BLaER1 (cell line): ENCODE data around the gene AAR2.

Source experiments
- H3K27ac ChIP-seq: shearing (Covaris generic); formaldehyde crosslinking; 2 replicates; pipeline ENCODE4 v1.8.1; 2022
- H3K27me3 ChIP-seq: shearing (Covaris generic); formaldehyde crosslinking; 2 replicates; pipeline ENCODE4 v1.8.1; 2022
- H3K36me3 ChIP-seq: shearing (Covaris generic); formaldehyde crosslinking; 2 replicates; pipeline ENCODE4 v1.8.1; 2022
- H3K4me1 ChIP-seq: shearing (Covaris generic); formaldehyde crosslinking; 2 replicates; pipeline ENCODE4 v1.8.1; 2022
- H3K4me2 ChIP-seq: shearing (Covaris generic); formaldehyde crosslinking; 2 replicates; pipeline ENCODE4 v1.8.1; 2022
- H3K4me3 ChIP-seq: shearing (Covaris generic); formaldehyde crosslinking; 2 replicates; pipeline ENCODE4 v1.8.1; 2022
- H3K9ac ChIP-seq: shearing (Covaris generic); formaldehyde crosslinking; 2 replicates; pipeline ENCODE4 v1.8.1; 2022
- H3K9me3 ChIP-seq: shearing (Covaris generic); formaldehyde crosslinking; 2 replicates; pipeline ENCODE4 v1.8.1; 2022
- H4K20me1 ChIP-seq: shearing (Covaris generic); formaldehyde crosslinking; 2 replicates; pipeline ENCODE4 v1.8.1; 2022
- Cebpa-rat ChIP-seq: shearing (Covaris generic); IDR thresholded peaks from 2 replicates; pipeline ENCODE4 v1.8.1; 2022

AAR2 gene

GRCh38 chr20:36297656-36298055 lies 61.4 kb downstream of the AAR2 start:
- H3K9me3 ChIP-seq: no peaks in the 10 kb centered on the region

GRCh38 chr20:36298061-36298460 lies 61.8 kb downstream of the AAR2 start:
- no peak for TF ChIP-seq Cebpa-rat
- no peak overlapping the region for H3K9ac ChIP-seq
- H4K20me1 ChIP-seq: no peaks in the 10 kb centered on the region
- H3K36me3 ChIP-seq: no peaks in the 10 kb centered on the region
- H3K4me2 ChIP-seq: no peak overlapping the region
- H3K4me1 ChIP-seq: no peaks in the 10 kb centered on the region
- no peak overlapping the region for H3K4me3 ChIP-seq
- H3K27ac ChIP-seq: no peak overlapping the region
- peaks cover 5% of the 10 kb centered on the region; the same call in 1 of the 2 replicates for H3K27me3 ChIP-seq
- H3K9me3 ChIP-seq: no peaks in the 10 kb centered on the region

More at GRCh38 chr20:36297656-36298055, 61.4 kb downstream of the AAR2 start:
- Histone ChIP-seq H3K4me3 (no peak overlapping the region), H3K4me1 (no peaks in the 10 kb centered on the region), H3K9ac (no peak overlapping the region), H3K36me3 (no peaks in the 10 kb centered on the region), H3K27ac (no peak overlapping the region), H3K27me3 (peaks cover under 1% of the 10 kb centered on the region; the same call in 1 of the 2 replicates), H4K20me1 (no peaks in the 10 kb centered on the region), H3K4me2 (no peak overlapping the region)
- TF ChIP-seq Cebpa-rat: no peak

DNA sequence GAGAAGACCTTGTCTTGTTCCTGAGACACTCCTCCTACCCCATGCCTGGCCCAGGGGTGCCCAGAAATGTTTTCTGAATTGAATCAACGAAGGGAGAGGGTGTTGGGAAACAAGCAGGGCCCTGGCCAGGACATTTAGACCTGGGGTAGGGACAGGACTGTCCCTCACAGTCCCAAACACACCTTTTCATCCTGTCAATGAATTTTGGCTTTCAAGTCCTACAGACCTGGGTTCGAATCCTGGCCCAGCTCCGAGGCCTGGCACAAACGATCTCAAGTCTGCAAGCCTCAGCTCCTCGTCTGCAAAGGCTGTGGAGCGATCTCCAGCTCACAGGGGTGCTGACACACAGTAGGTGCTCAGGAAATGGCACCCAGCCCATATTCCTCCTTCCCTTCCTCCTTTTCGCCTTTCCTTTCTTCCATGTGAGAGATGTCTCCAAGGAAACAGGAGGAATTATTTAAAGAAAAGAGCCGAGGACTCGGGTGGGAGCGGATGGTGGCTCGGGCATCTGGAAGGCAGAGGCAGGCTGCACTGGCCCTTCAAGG lies 62.6 kb downstream of the AAR2 start:
- Histone ChIP-seq H3K4me1 (no peaks in the 10 kb centered on the region), H3K36me3 (no peaks in the 10 kb centered on the region), H3K27ac (no peak overlapping the region), H3K4me3 (no peak overlapping the region), H3K9ac (no peak overlapping the region), H3K9me3 (no peaks in the 10 kb centered on the region), H3K27me3 (peaks cover 13% of the 10 kb centered on the region; the same call in 1 of the 2 replicates), H4K20me1 (no peaks in the 10 kb centered on the region), H3K4me2 (no peak overlapping the region)
- no peak for TF ChIP-seq Cebpa-rat

- Histone ChIP-seq H3K4me3 (no peak overlapping the region), H3K27ac (no peak overlapping the region), H3K9me3 (no peaks in the 10 kb centered on the region), H3K27me3 (peaks cover 18% of the 10 kb centered on the region), H3K36me3 (no peaks in the 10 kb centered on the region), H4K20me1 (no peaks in the 10 kb centered on the region), H3K4me2 (no peak overlapping the region), H3K4me1 (no peaks in the 10 kb centered on the region), H3K9ac (no peak overlapping the region)
- TF ChIP-seq Cebpa-rat: no peak
Measured at GRCh38 chr20:36299459-36299858, 63.2 kb downstream of the AAR2 start.

DNA sequence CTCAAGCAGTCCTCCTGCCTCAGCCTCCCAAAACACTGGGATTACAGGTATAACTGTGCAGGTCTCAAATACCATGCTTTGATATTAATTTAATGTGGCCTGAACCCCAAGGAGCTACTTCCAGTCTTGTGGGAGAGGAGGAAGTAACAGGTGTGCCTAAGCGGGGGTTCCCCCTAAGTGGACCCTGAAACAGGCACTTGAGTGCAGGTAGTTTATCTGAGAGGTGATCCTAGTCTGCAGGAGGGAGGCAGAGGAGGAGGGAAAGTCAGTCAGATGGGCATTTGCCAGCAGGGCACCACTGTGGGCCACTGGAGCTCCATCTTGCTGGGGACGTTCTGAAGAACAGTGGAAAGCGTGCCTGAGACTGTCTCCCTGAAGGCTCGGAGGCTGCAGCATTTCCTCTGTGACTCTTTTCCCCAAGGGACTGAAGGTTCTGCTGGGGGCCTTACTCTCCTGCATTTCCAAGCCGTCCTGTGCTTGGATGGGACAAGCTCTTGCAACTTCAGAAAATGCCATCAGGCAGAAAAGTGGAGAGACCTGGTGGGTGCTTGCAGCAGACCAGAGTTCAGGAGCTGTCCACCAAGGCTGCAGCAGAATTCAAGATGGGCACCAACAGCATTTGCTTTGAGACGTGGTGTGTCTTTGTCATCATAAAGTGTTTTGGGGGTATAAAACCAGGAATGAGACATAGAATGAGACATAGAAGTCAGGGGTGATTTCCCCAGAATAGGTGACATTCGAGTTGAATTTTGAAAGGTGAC lies 65.3 kb downstream of the AAR2 start:
- Histone ChIP-seq H3K4me3 (no peak overlapping the region), H3K9me3 (no peaks in the 10 kb centered on the region), H3K4me2 (no peak overlapping the region), H4K20me1 (peaks cover 15% of the 10 kb centered on the region; the same call in 1 of the 2 replicates), H3K4me1 (no peaks in the 10 kb centered on the region), H3K27me3 (peaks cover 39% of the 10 kb centered on the region), H3K27ac (no peak overlapping the region), H3K36me3 (no peaks in the 10 kb centered on the region), H3K9ac (no peak overlapping the region)
- no peak for TF ChIP-seq Cebpa-rat

GRCh38 chr20:36303020-36303595 lies 66.8 kb downstream of the AAR2 start:
- Histone ChIP-seq H3K9me3 (no peaks in the 10 kb centered on the region), H3K36me3 (no peaks in the 10 kb centered on the region), H4K20me1 (peaks cover 31% of the 10 kb centered on the region; the same call in 1 of the 2 replicates), H3K4me2 (no peak overlapping the region), H3K4me1 (no peaks in the 10 kb centered on the region), H3K4me3 (no peak overlapping the region), H3K27me3 (peaks cover 55% of the 10 kb centered on the region), H3K9ac (no peak overlapping the region), H3K27ac (no peak overlapping the region)
- TF ChIP-seq Cebpa-rat: no peak

DNA sequence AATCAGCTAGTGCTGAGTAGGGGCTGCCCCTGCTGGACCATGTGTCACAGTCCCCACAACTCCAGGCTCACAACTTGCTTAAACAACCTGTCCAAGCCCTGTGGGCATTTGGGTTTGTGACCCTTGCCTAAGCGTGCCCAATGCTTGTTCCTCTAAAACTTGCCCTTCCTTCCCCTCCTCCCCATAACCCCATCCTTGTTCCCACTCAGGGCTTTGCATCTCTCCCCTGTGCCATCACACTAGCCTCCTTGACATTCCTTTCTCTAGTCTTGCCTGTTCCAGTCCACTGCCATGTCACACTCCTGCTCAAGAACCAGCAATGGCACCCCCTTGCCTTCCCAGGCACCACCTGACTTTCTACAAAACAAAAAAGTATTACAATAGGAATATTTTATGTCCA lies 67.6 kb downstream of the AAR2 start:
- no peak for TF ChIP-seq Cebpa-rat
- H4K20me1 ChIP-seq: peaks cover 34% of the 10 kb centered on the region; the same call in 1 of the 2 replicates
- no peak overlapping the region for H3K4me3 ChIP-seq
- H3K4me1 ChIP-seq: no peaks in the 10 kb centered on the region
- H3K9me3 ChIP-seq: no peaks in the 10 kb centered on the region
- peaks cover 62% of the 10 kb centered on the region for H3K27me3 ChIP-seq
- no peak overlapping the region for H3K27ac ChIP-seq
- H3K4me2 ChIP-seq: no peak overlapping the region
- no peaks in the 10 kb centered on the region for H3K36me3 ChIP-seq
- H3K9ac ChIP-seq: no peak overlapping the region

DNA sequence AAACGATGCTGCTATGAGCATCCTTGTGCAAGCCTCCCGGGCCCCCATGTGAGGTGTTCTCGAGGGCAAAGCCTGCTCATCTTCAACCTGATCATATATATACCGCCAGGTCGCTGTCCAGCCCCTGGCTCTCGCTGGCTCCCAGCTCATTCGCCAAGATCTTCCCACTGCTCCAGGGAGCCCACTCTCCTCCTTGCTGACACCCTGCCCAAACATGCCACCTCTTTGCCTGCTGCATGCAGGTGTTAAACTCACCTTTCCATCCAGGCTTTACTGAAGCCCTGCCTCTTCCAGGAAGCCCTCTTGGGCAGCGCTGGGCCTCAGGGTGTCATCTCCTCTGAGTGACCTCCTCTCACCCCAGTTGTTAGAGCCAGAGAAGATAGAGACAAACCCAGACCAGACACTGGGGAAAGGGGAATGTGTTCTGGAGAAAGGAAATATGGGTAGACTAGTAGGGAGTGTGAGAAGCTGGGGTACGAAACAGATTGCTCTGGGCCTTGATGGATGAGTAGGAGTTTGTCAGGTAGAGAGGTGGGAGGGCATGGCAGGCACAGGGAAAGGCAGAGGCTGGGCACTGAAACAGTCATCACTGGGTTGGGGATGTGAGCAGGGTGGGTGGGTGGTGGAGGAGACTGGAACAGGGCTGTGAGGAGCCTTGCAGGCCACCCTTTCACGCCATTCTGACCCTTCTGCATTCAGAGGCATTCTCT lies 68.7 kb downstream of the AAR2 start:
- Histone ChIP-seq H3K4me2 (no peak overlapping the region), H3K9ac (no peak overlapping the region), H3K4me3 (no peak overlapping the region), H3K27me3 (peaks cover 73% of the 10 kb centered on the region), H3K27ac (no peak overlapping the region), H3K4me1 (no peaks in the 10 kb centered on the region), H3K36me3 (no peaks in the 10 kb centered on the region), H3K9me3 (no peaks in the 10 kb centered on the region), H4K20me1 (peaks cover 40% of the 10 kb centered on the region; the same call in 1 of the 2 replicates)
- no peak for TF ChIP-seq Cebpa-rat

- H3K4me2 ChIP-seq: peak within 1 kb of the TSS; percentile 57
- no peak within 1 kb of the TSS for H3K27ac ChIP-seq
- H4K20me1 ChIP-seq: peaks cover 45% of the 10 kb centered on the region; the same call in 1 of the 2 replicates
- no peaks in the 10 kb centered on the region for H3K9me3 ChIP-seq
- H3K9ac ChIP-seq: no peak within 1 kb of the TSS
- no peaks in the 10 kb centered on the region for H3K36me3 ChIP-seq
- no peaks in the 10 kb centered on the region for H3K4me1 ChIP-seq
- H3K27me3 ChIP-seq: peaks cover 73% of the 10 kb centered on the region
- peak within 1 kb of the TSS; percentile 48; the same call in 1 of the 2 replicates for H3K4me3 ChIP-seq
- no peak for TF ChIP-seq Cebpa-rat
Measured at GRCh38 chr20:36305602-36306551, 69.6 kb downstream of the AAR2 start, which contains the start of gene DLGAP4. Gene DLGAP4 (plus strand): TSS chr20:36306339. CDS start chr20:36431718, 125,379 bp downstream.
